NCI-H2029 treated with DMSO at 0.1 percent for 48 hours (cell line): ENCODE measurements around the gene TSPAN11.

ENCODE experiments used
- DNase-seq: peaks from one replicate; lab custom pipeline; 2025; lab: John Stamatoyannopoulos, UW

The TSPAN11 gene

DNA sequence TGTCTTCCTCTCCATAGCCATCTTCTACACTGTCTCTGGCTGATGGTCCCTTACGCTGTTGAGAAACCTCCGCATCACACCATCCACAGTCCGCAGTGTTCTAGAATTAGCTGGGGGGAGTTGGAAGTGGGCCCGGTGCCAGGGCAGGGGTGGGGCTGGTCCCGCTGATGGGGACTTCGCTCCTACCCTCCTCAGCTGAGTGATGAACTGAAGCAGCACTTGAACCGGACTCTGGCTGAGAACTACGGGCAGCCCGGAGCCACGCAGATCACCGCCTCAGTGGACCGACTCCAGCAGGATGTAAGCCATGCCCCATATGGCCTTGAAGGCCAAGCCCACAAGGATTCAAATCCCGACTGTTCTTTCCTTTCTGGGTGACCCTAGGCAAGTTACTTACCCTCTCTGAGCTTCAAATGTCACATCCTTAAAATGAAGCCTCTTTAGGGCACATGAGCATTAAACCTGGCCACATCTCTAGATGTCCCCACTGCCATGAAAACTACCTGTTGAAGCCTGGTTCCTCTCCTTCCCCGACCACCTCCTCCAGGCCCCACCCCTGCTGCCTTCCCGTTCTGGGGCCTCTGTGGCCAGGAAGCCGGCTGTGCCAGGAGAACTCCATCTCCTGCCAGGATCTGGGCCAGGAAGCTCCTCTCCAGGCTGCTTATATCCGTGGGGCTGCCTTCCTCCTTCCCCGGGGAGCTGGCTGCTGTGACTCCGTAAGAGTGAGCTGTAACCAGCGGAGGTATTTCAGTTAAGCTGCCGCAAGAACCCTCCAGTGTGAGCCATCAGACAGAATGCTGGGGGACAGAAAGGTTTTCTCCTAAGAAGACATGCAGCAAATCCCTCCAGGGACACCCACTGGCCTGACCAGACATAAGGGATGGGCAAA lies 53.1 kb downstream of the TSPAN11 start:
- DNase-seq, result no peak

DNA sequence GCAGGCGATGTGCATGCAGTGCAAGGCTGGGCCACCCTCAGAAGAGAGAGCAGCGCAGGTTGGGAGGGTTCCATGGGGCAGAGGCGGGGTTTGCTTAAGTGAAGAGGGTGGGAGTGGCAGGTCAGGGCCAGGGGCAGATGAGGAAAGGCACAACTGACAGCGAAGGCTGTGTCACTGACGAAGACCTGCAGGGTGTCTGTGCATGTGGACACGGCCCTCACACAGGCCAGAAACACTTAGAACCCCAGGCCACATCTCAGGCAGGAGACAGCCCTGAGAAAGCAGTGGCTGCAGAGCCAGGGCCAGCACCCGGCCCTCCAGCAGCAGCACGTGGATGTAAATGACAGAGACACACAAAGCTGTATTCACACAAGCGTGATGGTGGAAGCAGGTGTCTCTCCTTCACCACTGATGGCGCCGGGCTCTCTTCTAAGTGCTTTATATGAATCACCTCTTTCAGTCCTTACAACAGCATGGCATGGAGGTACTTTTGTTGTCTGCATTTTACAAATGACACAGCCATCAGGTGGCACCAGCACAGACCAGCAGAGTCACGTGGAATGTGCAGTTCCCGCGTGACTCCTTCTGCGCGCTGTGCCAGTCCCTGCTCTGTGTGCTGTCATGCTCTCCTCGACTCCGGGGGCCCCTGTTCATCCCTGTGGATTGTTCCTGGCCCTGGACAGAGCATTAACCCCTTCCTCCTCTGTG lies 54.6 kb downstream of the TSPAN11 start:
- DNase-seq, result peak; percentile 68

DNA sequence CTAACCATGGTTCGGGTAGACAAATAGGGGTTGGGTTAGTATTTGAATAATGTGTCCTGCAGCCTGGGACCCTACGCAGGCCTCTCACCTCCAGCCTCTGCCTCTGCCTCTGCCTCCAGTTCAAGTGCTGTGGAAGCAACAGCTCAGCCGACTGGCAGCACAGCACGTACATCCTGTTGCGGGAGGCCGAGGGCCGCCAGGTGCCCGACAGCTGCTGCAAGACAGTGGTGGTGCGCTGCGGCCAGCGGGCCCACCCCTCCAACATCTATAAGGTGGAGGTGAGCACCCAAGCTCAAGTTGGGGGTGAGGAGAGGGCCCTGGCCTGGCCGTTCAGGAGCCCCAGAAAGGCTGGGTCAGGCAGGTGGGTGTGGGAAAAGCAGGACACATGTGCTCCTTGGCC lies 55.9 kb downstream of the TSPAN11 start:
- DNase-seq, result no peak

DNA sequence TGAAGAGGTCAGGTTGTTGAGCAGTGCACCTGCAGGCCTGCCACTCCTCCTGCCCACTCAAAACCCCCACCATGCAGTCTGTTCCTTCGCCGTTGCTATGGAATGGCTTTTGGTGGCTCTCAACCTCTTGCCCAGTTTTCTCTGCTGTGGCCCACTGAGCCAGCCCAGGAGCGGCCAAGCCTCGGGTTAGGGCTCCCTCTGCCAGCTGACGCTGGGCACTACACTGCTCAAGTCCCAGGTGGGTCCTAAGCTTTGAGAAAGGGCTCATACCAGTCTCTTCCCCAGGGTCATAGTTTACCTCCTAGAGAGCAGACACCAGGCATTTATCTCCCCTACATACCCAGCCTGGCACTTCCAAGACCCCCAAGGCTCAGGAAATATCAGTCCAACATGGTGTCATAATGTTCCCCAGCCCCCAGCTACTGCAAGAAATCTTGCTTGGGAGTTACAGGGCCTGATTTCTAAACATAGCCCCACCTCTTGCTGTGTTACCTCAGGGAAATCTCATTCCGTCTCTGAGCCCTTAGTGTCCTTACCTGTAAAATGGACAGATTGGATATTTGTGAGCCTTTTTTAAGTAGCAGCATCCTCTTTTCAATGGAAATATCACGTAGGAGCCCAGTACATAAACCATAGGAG lies 59.4 kb downstream of the TSPAN11 start:
- peak; percentile 68 for DNase-seq

DNA sequence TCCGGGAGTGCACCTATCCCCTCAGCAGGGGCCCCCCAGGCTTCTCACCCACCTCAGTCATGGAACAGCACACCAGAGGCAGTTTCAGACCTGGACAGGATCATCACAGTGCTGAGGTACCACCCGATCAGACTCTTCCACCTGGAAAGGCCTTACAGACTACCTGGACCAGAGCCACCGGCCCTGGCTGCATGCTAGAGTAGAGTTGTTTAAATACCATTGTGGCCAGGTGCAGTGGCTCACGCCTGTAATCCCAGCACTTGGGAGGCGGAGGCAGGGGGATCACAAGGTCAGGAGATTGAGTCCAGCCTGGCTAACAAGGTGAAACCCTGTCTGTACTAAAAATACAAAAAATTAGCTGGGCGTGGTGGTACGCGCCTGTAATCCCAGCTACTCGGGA lies 61.5 kb downstream of the TSPAN11 start:
- DNase-seq, result peak; percentile 18

DNA sequence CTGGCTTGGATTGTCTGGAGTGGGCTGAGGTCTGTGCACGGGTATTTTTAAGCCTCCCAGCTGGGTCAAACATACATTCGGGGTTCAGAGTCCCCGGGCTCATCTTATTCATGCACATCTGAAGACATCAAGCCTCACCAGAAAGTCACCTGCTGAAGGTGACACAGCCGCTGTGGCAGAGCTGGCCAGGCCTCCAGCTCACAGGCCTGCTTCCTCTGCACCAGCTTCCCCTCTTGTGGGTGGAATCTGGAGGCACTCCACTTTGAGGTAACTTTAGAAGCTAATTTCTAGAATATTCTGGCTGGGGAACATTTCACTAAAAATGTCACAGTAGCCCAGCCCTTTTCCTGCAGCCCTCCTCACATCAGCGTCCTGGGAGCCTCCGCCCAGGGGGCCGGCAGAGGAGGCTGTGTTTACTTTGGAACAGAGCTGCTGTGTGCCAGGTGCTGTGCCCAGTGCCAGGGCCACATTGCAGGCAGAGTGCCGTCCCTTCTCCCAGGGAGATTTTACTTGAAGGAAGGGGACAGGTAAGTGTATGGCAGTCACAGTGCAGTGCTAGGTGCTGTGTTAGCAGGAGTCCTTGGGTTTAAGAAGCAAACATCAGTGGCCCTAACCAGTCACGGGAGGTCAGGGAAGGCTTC lies 62.2 kb downstream of the TSPAN11 start:
- peak; percentile 61 for DNase-seq

DNA sequence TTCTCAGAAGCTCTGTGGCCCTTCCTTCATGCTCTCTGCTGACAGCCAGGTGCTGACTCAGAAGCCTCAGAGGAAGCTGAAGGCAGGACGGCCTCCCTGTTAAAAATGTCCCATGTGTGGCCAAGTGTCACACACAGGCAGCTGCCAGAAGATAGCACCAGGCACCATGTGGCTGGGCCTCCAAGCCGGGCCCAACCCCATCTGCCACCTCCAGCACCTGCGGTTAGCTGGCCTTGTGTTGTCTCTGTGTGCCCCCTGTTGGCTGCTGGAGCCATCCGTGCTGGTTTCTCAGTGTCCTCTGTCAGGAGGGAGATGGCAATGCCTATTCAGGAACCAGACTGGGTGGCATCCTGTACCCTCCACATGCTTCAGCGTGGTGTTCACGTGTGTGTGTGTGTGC lies 63.2 kb downstream of the TSPAN11 start:
- DNase-seq, result peak; percentile 14

DNA sequence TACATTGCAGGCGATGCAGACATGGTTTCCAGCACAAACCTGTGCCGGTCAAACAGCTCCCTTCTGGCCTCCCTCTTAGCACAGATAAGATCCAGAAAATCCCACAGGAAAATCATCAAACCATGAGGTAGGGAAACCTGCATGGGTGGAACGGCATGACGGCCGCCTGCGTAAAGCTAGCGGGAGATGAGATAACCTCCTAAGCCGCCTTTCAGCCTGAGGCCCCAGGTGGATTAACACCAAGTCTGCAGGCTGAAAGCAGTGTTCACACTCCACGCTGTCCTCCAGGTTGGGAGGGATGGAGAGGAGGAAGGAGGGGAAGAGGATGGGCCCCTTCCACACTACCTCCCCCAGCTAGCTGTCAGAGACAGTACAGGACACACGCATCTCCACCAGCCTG lies 63.8 kb downstream of the TSPAN11 start:
- DNase-seq, result no peak

DNA sequence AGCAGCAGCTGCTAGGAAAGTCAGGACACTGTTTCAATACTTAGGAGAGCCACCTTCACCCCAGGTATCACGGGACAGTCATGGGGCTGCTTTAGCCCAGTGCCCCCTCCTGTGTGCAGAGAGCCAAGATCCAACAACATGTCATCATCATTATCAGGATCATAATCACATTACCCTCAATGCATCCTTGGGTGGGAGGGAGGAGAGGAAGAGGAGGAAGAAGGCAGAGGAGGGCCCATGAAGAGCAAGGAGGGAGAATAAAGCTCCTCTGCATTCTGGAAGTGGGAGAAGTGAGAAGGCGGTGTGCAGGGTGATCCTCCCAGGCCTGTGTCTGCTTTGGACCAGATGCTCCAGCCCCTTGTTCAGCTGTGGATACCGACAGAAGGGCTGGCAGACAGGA lies 64.2 kb downstream of the TSPAN11 start:
- no peak for DNase-seq

DNA sequence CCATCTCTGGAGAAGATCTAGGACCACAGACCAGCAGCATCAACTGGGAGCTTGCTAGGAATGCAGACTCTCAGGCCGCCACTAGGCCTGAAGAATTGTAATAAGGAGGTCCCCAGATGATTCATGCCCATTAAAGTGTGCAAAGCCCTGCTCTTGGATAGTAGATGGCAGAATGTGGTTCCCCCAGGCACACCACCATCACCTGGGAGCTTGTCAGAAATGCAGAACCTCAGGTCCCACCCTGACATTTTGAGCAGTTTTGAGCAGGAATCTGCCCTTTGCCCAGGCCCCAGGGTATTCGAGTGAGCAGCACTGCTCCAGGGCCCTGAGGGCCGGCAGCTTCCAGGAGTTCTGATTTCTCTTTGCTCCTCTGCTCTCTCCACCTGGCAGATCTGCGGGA lies 64.9 kb downstream of the TSPAN11 start:
- DNase-seq, result no peak

DNA sequence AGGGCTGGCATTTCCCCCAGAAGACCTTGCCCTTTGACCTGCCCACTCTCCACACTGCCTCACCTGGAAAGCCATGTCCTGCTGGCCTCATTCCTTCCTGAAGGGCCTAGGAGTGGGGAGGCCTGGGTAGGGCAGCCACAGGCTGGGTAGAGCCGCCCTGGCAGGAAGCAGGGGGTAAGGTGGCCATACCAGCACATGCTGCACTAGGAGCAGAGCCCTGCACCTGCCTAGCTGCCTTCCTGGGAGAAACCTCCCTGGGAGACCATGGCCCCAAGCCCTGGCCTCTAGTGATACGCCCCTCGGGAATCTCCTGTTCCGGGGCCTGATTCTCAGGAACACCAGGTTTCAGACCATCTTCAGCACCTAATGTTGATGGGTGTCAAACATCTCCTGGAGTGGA lies 65.8 kb downstream of the TSPAN11 start:
- DNase-seq, result no peak

DNA sequence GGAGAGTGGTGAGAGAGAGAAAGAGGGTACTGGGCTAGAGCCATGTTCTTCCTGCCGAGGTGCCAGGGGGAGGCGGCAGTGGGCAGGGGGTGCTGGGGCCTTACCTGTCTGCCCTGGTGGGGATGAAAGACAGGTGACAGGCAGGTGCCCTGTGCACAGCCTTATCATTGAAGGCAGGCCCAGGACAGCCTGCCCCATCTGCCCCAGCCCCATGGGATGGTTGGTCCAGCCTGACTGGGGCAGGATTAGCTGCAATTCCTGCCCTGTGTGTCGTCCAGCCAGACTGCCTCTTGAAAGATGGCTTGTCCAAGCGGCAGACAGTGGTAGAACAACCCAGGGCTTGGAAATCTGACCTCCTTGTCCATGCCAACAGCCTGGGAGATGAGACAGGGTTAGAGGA lies 67.2 kb downstream of the TSPAN11 start:
- DNase-seq, result no peak

DNA sequence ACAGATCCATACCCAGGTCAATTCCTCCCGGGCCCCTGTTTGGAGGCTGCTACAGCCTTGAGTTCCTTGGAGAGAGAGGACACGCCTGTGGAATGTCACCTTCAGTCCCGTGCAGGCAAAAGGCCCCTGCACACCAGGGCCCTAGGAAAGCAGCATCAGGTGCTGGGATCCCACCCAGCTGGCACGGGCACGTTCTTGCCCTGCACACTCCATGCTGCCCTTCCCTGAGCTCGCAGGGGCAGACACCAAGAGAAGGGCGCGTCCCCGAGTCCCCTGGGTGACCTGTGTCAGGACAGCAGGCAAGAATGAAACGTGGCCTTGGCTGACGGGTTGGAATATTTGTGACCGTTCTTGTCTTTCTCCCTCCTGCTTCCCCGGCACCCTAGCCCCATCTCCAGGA lies 67.7 kb downstream of the TSPAN11 start:
- DNase-seq, result no peak

DNA sequence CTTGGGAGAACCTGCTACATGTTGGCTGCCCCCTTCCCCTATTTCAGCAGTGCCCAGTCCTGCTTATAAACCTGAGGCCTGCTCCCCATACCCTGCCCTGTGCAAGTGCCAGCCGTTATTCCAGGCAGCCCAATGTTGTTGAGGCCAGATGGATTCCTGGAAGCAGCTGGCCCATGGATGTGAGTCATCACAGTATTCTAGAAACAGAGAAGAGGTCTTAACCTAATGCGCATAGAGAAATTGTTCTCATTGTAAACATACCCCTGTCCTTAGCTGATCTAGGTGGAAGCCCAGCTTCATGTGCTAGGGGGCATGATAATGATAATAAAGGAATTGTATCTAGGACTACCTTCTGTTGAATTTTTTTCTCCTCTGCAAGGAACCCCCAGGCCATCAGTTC lies 69.7 kb downstream of the TSPAN11 start:
- no peak for DNase-seq

DNA sequence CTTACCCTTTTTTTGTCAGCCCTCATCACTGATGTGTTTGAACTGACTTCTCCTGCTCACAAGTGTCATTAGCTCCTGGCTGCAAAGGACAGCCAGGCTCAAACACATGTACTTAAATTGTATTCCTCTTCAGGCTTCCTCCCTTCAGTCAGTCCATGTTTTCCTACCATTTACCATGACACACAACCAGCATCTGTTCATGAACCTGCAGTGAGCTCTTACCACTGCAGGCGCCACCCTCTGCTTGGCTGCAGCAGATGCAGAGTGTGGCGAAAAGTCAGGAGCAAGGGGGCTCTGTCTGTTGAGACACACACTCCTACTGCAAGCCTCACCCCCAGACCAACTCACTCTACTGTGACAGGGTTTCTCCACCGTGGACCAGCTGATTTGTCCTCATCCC lies 70.2 kb downstream of the TSPAN11 start:
- DNase-seq, result no peak

DNA sequence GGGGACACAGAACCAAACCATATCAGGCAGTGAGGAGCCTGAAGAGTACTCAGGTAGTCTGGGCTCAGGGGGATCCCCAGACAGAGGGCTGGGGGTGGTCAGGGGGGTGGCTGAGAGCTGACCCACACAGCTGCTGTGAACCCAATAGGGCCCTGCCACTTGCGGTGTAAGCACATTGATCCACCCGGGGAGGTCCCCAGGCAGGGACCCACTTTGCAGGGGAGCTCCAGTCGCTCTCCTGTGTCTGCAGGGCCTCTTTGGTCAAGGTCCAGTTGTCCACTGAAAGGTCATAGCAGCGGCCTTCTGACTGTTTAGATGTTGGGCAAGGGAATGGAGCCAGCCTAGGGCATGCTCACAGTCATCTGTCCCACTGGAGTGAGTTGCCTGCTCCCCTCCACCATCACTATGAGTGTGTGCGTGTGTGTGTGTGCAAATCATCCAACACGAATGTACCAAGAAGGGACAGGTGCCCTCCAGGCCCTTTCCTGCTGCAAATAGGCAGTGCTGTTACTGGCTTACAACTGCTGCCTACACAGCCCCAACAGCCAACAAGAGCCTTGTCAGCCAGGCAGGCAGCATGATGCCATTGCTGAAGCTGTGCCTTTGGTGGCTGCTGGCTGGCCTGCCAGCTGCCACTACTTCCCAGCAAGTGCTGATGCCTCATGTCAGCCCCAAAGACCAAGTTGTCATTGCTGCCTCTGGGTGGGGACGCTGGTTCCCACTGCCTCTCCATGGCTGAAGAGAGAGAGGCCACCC lies 71.3 kb downstream of the TSPAN11 start:
- DNase-seq, result no peak

DNA sequence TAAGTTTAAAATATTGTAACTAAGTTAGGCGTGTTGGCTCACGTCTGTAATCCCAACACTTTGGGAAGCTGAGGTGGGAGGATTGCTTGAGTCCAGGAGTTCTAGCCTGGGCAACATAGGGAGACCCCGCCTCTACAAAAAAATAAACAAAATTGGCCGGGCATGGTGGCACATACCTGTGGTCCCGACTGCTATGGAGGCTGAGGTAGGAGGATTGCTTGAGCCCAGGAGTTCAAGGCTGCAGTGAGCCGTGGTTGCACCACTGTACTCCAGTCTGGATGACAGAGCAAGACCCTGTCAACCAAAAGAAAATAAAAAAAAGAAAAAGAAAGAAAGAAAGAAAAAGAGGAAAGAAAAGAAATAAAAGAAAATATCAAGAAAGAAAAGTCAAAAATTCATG lies 72.5 kb downstream of the TSPAN11 start:
- no peak for DNase-seq

DNA sequence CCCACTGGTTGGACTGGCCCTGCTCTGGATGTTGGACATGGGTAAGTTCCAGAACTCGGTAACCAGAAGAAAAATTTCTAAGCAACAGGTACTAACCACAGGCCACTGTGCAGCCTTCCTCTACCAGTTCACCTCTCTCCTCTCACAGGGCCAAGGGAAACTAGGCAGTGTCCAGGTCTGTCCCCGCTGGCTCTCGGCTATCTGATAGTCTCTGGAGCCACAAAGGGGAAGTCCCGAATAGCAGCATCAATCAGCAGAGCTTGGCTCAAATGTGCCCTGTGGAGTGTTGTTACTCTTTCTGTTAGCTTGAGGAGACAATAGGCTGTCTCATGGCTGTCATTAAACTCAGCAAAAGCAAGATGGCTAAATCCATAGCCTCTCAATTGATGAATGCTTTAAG lies 73.2 kb downstream of the TSPAN11 start:
- no peak for DNase-seq

DNA sequence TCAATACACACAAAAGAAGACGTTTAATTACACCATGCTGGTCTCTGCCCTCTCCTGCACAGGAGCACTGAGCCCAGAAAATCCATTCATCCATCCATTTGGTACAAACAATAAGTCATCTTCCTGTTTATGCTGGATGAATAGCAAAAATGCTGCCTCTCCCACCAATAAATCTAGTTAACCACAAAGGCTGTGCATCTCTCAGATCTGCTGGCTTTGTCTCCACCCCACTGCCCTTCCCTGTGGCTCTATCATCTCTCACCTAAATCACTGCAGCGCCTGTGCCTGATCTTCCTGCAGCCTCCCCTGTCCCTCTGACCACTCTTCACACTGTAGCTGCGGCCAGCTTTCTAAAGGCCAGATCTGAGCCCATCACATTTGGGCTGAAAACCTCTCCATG lies 74.2 kb downstream of the TSPAN11 start:
- DNase-seq, result no peak

DNA sequence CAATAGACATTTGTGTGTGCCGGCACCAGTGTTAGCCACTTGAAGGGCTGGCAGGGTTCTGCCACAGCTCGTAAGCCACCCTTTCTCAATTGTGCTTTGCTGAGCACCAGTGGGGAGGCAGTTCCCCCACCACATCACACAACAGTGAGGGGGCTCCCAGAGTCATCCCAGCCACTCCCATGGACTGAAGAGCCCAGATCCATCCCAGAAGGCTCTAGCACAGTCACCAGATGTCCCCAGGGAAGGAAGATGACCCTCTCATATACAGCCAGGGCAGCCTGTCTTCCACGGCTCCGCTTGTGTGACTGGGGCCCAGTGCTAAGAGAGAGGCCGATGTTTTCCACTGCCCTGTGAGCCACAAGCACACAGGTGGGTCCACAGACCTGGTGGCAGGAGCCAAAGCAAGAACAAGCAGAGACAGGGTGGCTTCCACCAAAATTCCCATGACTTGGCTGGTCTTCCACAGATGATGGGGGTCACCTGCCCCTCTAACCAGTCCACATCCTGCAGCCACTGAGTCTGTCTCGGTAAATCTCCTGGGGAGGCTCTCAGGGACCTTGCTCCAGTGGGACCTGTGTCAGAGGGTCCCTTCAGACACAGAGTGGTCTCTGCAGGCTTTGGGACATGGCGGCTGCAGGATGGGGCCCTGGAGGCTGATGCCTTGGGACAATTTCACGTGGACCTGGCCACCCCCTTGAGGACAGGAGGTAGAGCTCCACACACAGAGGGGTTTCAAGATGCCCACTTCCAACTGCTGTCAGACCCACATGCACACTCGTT lies 75.2 kb downstream of the TSPAN11 start:
- no peak for DNase-seq

DNA sequence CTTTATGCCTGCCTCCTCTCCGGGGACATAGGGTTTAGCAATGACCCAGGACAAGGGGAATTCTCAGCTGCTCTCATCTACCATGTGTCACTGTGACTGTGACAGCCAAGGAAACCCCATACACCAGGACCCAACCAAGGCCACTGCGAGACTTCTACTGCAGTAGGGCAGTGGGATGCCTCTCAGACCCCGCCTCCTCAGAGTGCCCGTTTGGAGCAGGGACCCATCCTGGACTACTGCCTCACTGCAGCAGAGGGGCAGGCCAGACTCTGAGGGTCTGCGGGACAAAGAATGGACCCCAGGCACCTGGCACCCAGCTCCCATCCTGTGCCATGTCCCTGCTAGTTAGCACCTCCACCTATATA lies 75.8 kb downstream of the TSPAN11 start:
- DNase-seq, result no peak
